ENCODE results near the gene MFSD2A.
A peak's percentile ranks its signal among the peaks of the same experiment; 100 is the strongest.

Gene MFSD2A

GRCh38 chr1:39984951-39985350 lies 30.0 kb downstream of the MFSD2A start:
- no peak overlapping the region for H3K27ac ChIP-seq

GRCh38 chr1:39987869-39988268 lies 32.9 kb downstream of the MFSD2A start:
- H3K36me3 ChIP-seq (replicated peaks), result no peaks in the 10 kb centered on the region
- no peak overlapping the region for H3K27ac ChIP-seq
- no peak for TF ChIP-seq CTCF (IDR thresholded peaks at IDR 0.05; ENCODE audit: low read depth, low read length, missing control alignments)
- H3K27me3 ChIP-seq (replicated peaks), result no peaks in the 10 kb centered on the region
- DNase-seq, result no peak
- in situ Hi-C loops (cut with HindIII; ENCODE audit: low pct_ligation_motif_present, low sequenced_read_pairs), result no loop called here
- no peak overlapping the region for H3K4me3 ChIP-seq (ENCODE audit: low read depth, low read length)

More at GRCh38 chr1:39984951-39985350, 30.0 kb downstream of the MFSD2A start:
- Histone ChIP-seq H3K27me3 (replicated peaks) (no peaks in the 10 kb centered on the region), H3K36me3 (replicated peaks) (no peaks in the 10 kb centered on the region), H3K4me3 (ENCODE audit: low read depth, low read length) (no peak overlapping the region)
- in situ Hi-C loops (cut with HindIII; ENCODE audit: low pct_ligation_motif_present, low sequenced_read_pairs), result no loop called here
- no peak for TF ChIP-seq CTCF (IDR thresholded peaks at IDR 0.05; ENCODE audit: low read depth, low read length, missing control alignments)
- no peak for DNase-seq

DNA sequence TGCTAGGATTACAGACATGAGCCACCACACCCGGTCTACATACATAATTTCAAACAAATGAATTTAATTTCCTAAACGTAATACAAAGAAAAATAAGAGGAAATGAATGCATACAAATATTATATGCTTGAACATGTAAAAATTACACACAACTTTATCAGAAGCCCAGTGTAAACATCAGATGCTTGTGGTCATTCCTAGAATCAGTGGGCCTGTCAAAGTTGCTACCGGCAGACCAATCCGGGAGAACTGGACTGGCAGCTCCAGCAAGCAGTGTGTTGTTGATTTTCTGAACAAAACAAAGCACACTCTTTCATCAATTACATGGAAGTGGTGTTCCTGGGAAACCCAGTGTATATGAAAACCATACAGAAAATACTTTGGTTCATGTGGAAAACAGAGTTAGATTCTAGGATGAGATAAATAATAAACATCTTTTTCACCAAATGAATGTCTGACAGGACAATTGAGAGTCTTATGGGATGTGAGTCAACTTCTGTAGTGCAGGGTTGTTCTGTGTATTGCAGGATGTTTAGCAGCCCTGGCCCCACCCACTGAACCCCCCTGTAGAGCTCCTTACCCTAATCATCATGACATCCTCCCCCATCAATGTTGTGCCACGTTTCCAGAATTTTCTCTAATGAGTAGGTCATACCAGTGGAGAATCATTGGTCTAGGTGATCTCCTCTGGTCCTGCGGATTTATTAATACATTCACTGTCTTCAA lies 33.8 kb downstream of the MFSD2A start:
- in situ Hi-C loops (cut with HindIII; ENCODE audit: low pct_ligation_motif_present, low sequenced_read_pairs), result no loop called here
- no peak overlapping the region for H3K27ac ChIP-seq
- no peak for TF ChIP-seq CTCF (IDR thresholded peaks at IDR 0.05; ENCODE audit: low read depth, low read length, missing control alignments)
- no peaks in the 10 kb centered on the region for H3K27me3 ChIP-seq (replicated peaks)
- H3K4me3 ChIP-seq (ENCODE audit: low read depth, low read length), result no peak overlapping the region
- no peak for DNase-seq
- H3K36me3 ChIP-seq (replicated peaks), result no peaks in the 10 kb centered on the region

DNA sequence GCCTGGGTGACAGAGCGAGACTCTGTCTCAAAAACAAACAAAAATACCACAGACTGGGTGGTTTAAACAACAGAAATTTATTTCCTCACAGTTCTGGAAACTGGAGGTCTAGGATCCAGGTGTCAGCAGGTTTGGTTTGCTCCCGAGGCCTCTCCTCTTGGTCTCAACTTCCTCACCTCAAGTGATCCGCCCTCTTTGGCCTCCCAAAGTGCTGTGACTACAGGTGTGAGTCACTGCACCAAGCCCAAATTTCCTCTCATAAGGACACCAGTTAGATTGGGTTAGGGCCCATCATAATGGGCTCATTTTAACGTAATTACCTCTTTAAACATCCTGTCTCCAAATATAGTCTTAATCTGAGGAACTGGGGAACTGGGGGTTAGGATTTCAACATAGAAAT lies 35.5 kb downstream of the MFSD2A start:
- in situ Hi-C loops (cut with HindIII; ENCODE audit: low pct_ligation_motif_present, low sequenced_read_pairs), result no loop called here

DNA sequence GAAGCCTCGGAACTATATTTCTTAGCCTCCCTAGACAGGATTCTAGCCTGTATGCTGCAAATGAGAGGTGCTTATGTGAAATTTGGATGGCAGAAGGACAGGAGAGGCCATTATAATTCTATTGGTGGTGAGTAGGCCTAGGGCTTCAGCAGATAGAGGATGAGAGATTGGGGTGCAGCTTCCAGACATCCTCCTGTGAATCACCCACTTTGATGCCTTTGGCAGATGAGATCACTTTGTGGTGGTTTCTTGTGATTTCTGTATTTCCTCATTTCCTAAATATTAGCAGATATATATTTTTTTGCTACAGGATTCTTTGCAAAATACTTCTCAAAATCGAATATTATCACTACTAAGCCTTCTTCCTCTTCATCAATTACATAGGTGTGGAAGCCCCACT lies 37.3 kb downstream of the MFSD2A start:
- Histone ChIP-seq H3K27me3 (replicated peaks) (no peaks in the 10 kb centered on the region), H3K27ac (no peak overlapping the region), H3K36me3 (replicated peaks) (no peaks in the 10 kb centered on the region), H3K4me3 (ENCODE audit: low read depth, low read length) (no peak overlapping the region)
- TF ChIP-seq CTCF (IDR thresholded peaks at IDR 0.05; ENCODE audit: low read depth, low read length, missing control alignments), result no peak
- peak; percentile 12 for DNase-seq
- in situ Hi-C loops (cut with HindIII; ENCODE audit: low pct_ligation_motif_present, low sequenced_read_pairs), result no loop called here

More for the DNA sequence above, 35.5 kb downstream of the MFSD2A start:
- no peak overlapping the region for H3K27ac ChIP-seq
- DNase-seq, result no peak
- H3K36me3 ChIP-seq (replicated peaks), result no peaks in the 10 kb centered on the region
- no peaks in the 10 kb centered on the region for H3K27me3 ChIP-seq (replicated peaks)
- no peak for TF ChIP-seq CTCF (IDR thresholded peaks at IDR 0.05; ENCODE audit: low read depth, low read length, missing control alignments)
- no peak overlapping the region for H3K4me3 ChIP-seq (ENCODE audit: low read depth, low read length)

DNA sequence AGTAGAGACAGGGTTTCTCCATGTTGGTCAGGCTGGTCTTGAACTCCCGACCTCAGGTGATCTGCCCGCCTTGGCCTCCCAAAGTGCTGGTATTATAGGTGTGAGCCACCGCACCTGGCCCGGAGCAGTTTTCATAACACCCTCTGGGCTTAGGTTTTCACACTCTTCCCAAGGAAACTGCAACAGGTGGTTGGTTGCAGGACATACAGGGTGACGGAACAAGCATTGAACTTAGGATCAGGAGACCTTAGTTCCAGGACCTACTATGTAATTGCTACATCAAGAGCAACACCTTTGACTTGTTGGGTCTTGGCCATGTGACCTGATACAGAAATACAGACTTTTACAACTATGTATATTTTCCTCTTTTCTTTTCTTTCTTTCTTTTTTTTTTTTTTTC lies 37.9 kb downstream of the MFSD2A start:
- in situ Hi-C loops (cut with HindIII; ENCODE audit: low pct_ligation_motif_present, low sequenced_read_pairs), result no loop called here
- Histone ChIP-seq H3K4me3 (ENCODE audit: low read depth, low read length) (no peak overlapping the region), H3K27me3 (replicated peaks) (no peaks in the 10 kb centered on the region), H3K27ac (no peak overlapping the region), H3K36me3 (replicated peaks) (no peaks in the 10 kb centered on the region)
- DNase-seq, result no peak
- no peak for TF ChIP-seq CTCF (IDR thresholded peaks at IDR 0.05; ENCODE audit: low read depth, low read length, missing control alignments)
